Measurements from ENCODE around the gene NRG3.

GRCh38 chr10:82576093-82576492, 701.1 kb downstream of the NRG3 start:
- TF ChIP-seq CTCF (IDR thresholded peaks at IDR 0.05): no peak
- TF ChIP-seq EP300 (IDR thresholded peaks at IDR 0.05): no peak
- no peak for TF ChIP-seq POLR2A (IDR thresholded peaks at IDR 0.05)

All from ovary (tissue), 3 donors.